DMS53 treated with DMSO at 0.1 percent for 48 hours (cell line): Measurements from ENCODE around the gene BANK1.

ENCODE experiments used
- DNase-seq: peaks from one replicate; lab custom pipeline; 2025; ENCODE audit not compliant: unreplicated experiment; lab: John Stamatoyannopoulos, UW

BANK1 gene

GRCh38 chr4:102105983-102106382 is 315.5 kb downstream of the BANK1 start:
- DNase-seq = peak; percentile 40

GRCh38 chr4:102114118-102114630 is 323.6 kb downstream of the BANK1 start:
- no peak for DNase-seq

GRCh38 chr4:102116121-102116520 is 325.6 kb downstream of the BANK1 start:
- DNase-seq = no peak

- no peak for DNase-seq
Measured at GRCh38 chr4:102120846-102121245, 330.3 kb downstream of the BANK1 start.
